Stimulated activated CD8-positive, alpha-beta memory T cell treated with anti-CD3 and anti-CD28 coated beads, Interleukin-15, amount 100 ng/mL, for 4 hours (primary cell): ENCODE results near the gene CT55.
"Not testable (repeated sequence)": the region's sequence is repeated elsewhere in the genome, so short reads cannot be mapped to it uniquely, and the experiment has no call there.

ENCODE experiments used
- DNase-seq, 2 donors: peaks; one replicate each; pipeline ENCODE4 v3.0.0-alpha.2; 2020; ENCODE audit warnings: low read depth in 2 of 2

CT55 gene

GRCh38 chrX:135170877-135171519 lies at the start of gene CT55:
Gene CT55, minus strand, starts transcription at chrX:135171398. Its CDS starts 227 bp downstream, at chrX:135171171.
- no peak for DNase-seq

GRCh38 chrX:135213200-135213844 lies 42.1 kb upstream of the CT55 start:
- DNase-seq: no peak

GRCh38 chrX:135206427-135206826 lies 35.2 kb upstream of the CT55 start:
- not testable (repeated sequence) for DNase-seq

- no peak for DNase-seq
Observed at GRCh38 chrX:135200297-135200696, 29.1 kb upstream of the CT55 start.

GRCh38 chrX:135194684-135195083 lies 23.5 kb upstream of the CT55 start:
- DNase-seq: no peak

- no peak for DNase-seq
Observed at GRCh38 chrX:135193740-135194139, 22.5 kb upstream of the CT55 start.

- no peak for DNase-seq
Observed at GRCh38 chrX:135191838-135192237, 20.6 kb upstream of the CT55 start.

GRCh38 chrX:135185795-135186443 lies 14.7 kb upstream of the CT55 start:
- no peak for DNase-seq

GRCh38 chrX:135178636-135179035 lies 7.4 kb upstream of the CT55 start:
- DNase-seq: no peak

GRCh38 chrX:135170468-135170867 lies 730 bp downstream of the CT55 start:
- no peak for DNase-seq

GRCh38 chrX:135169534-135169933 lies 1.7 kb downstream of the CT55 start:
- not testable (repeated sequence) for DNase-seq

- no peak for DNase-seq
Observed at GRCh38 chrX:135168486-135168885, 2.7 kb downstream of the CT55 start.

- DNase-seq: not testable (repeated sequence)
Observed at GRCh38 chrX:135154688-135155087, 16.5 kb downstream of the CT55 start.

GRCh38 chrX:135126145-135126544 lies 45.1 kb downstream of the CT55 start:
- DNase-seq: not testable (repeated sequence)

- not testable (repeated sequence) for DNase-seq
Observed at GRCh38 chrX:135120056-135120576, 51.1 kb downstream of the CT55 start, which contains the start of gene ETDB. Gene ETDB, minus strand, starts transcription at chrX:135120526. Its CDS starts 1,265 bp downstream, at chrX:135119261.

- DNase-seq: not testable (repeated sequence)
Observed at GRCh38 chrX:135116064-135116463, 55.1 kb downstream of the CT55 start.

GRCh38 chrX:135114392-135114791 lies 56.8 kb downstream of the CT55 start:
- no peak for DNase-seq

GRCh38 chrX:135112743-135113142 lies 58.5 kb downstream of the CT55 start:
- no peak for DNase-seq

- no peak for DNase-seq
Observed at GRCh38 chrX:135112096-135112729, 59.0 kb downstream of the CT55 start.

GRCh38 chrX:135109554-135109953 lies 61.6 kb downstream of the CT55 start:
- DNase-seq: no peak
